ENCODE data around the gene FBXO5. TPM values are rescaled to one million over a fixed set of nuclear protein-coding genes. Genes with fewer than 3 reads are reported as not detected.

FBXO5 gene
- total RNA-seq, 1 experiment from 2014 or later: 47.4 TPM

- ChIA-PET CTCF (interaction anchor here (0.7 kb wide), 1 partner anchor 470 kb away, joined by 3 read pairs; no protein-coding TSS in a partner anchor), POLR2A (no interaction called here)
- Mint-ChIP-seq H3K27ac (no peak overlapping the region), H3K4me1 (peaks cover 21% of the 10 kb centered on the region), H3K9me3 (peaks cover 25% of the 10 kb centered on the region), H3K4me3 (no peak overlapping the region), H3K27me3 (ENCODE audit: low read depth) (no peaks in the 10 kb centered on the region), H3K36me3 (peaks cover 9% of the 10 kb centered on the region; the same call in 1 of the 2 replicates)
- DNase-seq (ENCODE audit: low spot score): no peak
- ATAC-seq: no peak
- TF ChIP-seq ZNF232 (CRISPR knock-in tag; IDR thresholded peaks at IDR 0.05): no peak
- no peak for TF ChIP-seq ARID4B (CRISPR knock-in tag; IDR thresholded peaks at IDR 0.05; ENCODE audit: borderline replicate concordance)
- no peak for TF ChIP-seq RELA (CRISPR knock-in tag; IDR thresholded peaks at IDR 0.05; ENCODE audit: borderline replicate concordance)
- no peak for TF ChIP-seq JUN (CRISPR knock-in tag; IDR thresholded peaks at IDR 0.05)
- TF ChIP-seq ESRRA (CRISPR knock-in tag; IDR thresholded peaks at IDR 0.05; ENCODE audit: borderline replicate concordance): no peak
- no peak for TF ChIP-seq ZNF532 (CRISPR knock-in tag; IDR thresholded peaks at IDR 0.05; ENCODE audit: borderline replicate concordance)
- no peak for TF ChIP-seq PRDM15 (CRISPR knock-in tag; IDR thresholded peaks at IDR 0.05)
- no peak for TF ChIP-seq ZBTB21 (CRISPR knock-in tag; IDR thresholded peaks at IDR 0.05; ENCODE audit: borderline replicate concordance)
- no peak for TF ChIP-seq CBFB (CRISPR knock-in tag; IDR thresholded peaks at IDR 0.05; ENCODE audit: low read depth)
- TF ChIP-seq ZNF138 (CRISPR knock-in tag; conservative IDR thresholded peaks at IDR 0.05): no peak
Observed at GRCh38 chr6:152922706-152923105, 60.1 kb downstream of the FBXO5 start.

Other genes starting within 250 kb of the FBXO5 start
- not detected in 3 replicates for gene VIP, start 232.2 kb downstream of the FBXO5 start, total RNA-seq (2021)
- gene MTRF1L, start 19.7 kb upstream of the FBXO5 start, total RNA-seq (2021): 15.3 to 16.6 TPM (median 15.8 TPM) in 3 replicates
- gene RGS17, start 148.2 kb upstream of the FBXO5 start, total RNA-seq (2021): 6.6 to 9.3 TPM (median 7.4 TPM) in 3 replicates

Measured in WTC11 (cell line).